K562 (cell line): ENCODE results near the gene PRPF18. TPM values are rescaled to one million over a fixed set of nuclear protein-coding genes. Genes with fewer than 3 reads are reported as not detected.

Experiments used
- ATAC-seq: fragments of 200-7000 bp; cut with Tn5 transposase; 3 replicates; pipeline ENCODE4 v1.9.1; 2020; ENCODE audit warnings: moderate library complexity
- BruUV-seq: library from RNA; stranded (reverse); fragments of 400-500 nt; replicated peaks from 2 replicates; lab custom pipeline; 2021; lab: Mats Ljungman, UMichigan
- CTCF ChIA-PET: fragments of 300-600 bp; formaldehyde crosslinking; extraction: SDS; loops from one replicate; lab custom pipeline; 2021; ENCODE audit warnings: low intra/inter-chr PET ratio; lab: Yijun Ruan, JAX
- POLR2A ChIA-PET: fragments of 300-600, 350-650 bp; sonication (Branson Sonifier 250); formaldehyde crosslinking; extraction: SDS; loops from one replicate; lab custom pipeline; 2021; ENCODE audit warnings: antibody characterized with exemption, inconsistent platforms; lab: Yijun Ruan, JAX
- DNase-seq, 4 experiments: peaks; one replicate each; pipeline versions ENCODE4 v3.0.0 to v3.0.0-alpha.2; 2011 to 2018; ENCODE audit warnings: low spot score in 3 of 4, mixed read lengths in 3 of 4; ENCODE audit errors: extremely low read depth in 1 of 4
- FAIRE-seq: peaks from 2 replicates; lab custom pipeline; 2011; peaks lifted over from hg19 to GRCh38; lab: Jason Lieb, UNC
- H2AFZ ChIP-seq: 2 replicates; pipeline ENCODE4 v1.6.0; 2011; ENCODE audit warnings: low read depth, low read length, control low read depth, inconsistent platforms
- H3K27ac ChIP-seq: fragments of 200-600 bp; 3 replicates; pipeline ENCODE4 v1.8.0; 2011; ENCODE audit warnings: low read depth, mild to moderate bottlenecking, control low read depth, inconsistent platforms, low read length, moderate library complexity, mixed read lengths; ENCODE audit errors: extremely low read depth
- H3K27me3 ChIP-seq, 2 experiments: fragments of 300-600 bp in 1 of 2; 2 replicates in 1 of 2; 3 replicates in 1 of 2; pipeline versions ENCODE4 v1.6.0 to v1.8.0; 2011; ENCODE audit warnings: inconsistent platforms in 2 of 2, low read length in 2 of 2, mild to moderate bottlenecking in 1 of 2, mixed read lengths in 1 of 2, moderate library complexity in 1 of 2; ENCODE audit not compliant: control insufficient read depth in 2 of 2, insufficient read depth in 2 of 2
- H3K36me3 ChIP-seq: fragments of 300-600 bp; 3 replicates; pipeline ENCODE4 v1.8.0; 2011; ENCODE audit warnings: mild to moderate bottlenecking, low read length, inconsistent platforms; ENCODE audit not compliant: control insufficient read depth, insufficient read depth
- H3K4me1 ChIP-seq, 2 experiments: fragments of 200-600 bp in 1 of 2; replicated peaks in 1 of 2; 2 replicates in 1 of 2; 3 replicates in 1 of 2; pipeline versions ENCODE4 v1.5.1 to v1.8.0; 2011; ENCODE audit warnings: inconsistent platforms in 2 of 2, low read length in 2 of 2, mild to moderate bottlenecking in 1 of 2, mixed read lengths in 1 of 2, moderate library complexity in 1 of 2; ENCODE audit not compliant: control insufficient read depth in 2 of 2, insufficient read depth in 2 of 2
- H3K4me2 ChIP-seq: 2 replicates; pipeline ENCODE4 v1.6.1; 2011; ENCODE audit warnings: low read length, control low read depth, inconsistent platforms, mixed read lengths; ENCODE audit not compliant: insufficient read depth
- H3K4me3 ChIP-seq: fragments of 200-600 bp; sonication (generic), shearing (Covaris generic); 2 replicates; pipeline ENCODE4 v1.5.1; 2016; ENCODE audit warnings: control low read depth, inconsistent platforms
- H3K79me2 ChIP-seq: fragments of 200-600 bp; 3 replicates; pipeline ENCODE4 v1.8.0; 2011; ENCODE audit warnings: low read length, inconsistent platforms; ENCODE audit not compliant: control insufficient read depth, insufficient read depth
- H3K9ac ChIP-seq, 2 experiments: 2 replicates each; pipeline versions ENCODE4 v1.6.0 to v1.6.1; 2011; ENCODE audit warnings: low read depth in 2 of 2, low read length in 2 of 2, control low read depth in 1 of 2, inconsistent platforms in 1 of 2, mild to moderate bottlenecking in 1 of 2, mixed read lengths in 1 of 2; ENCODE audit not compliant: insufficient read depth in 1 of 2
- H3K9me1 ChIP-seq: one replicate; pipeline ENCODE4 v1.6.0; 2011; ENCODE audit warnings: inconsistent platforms, mild to moderate bottlenecking, low read length, moderate library complexity; ENCODE audit not compliant: control insufficient read depth, insufficient read depth
- H3K9me3 ChIP-seq: replicated peaks from 2 replicates; pipeline ENCODE4 v1.5.1; 2011; ENCODE audit warnings: low read depth, low read length, inconsistent platforms; ENCODE audit not compliant: control insufficient read depth, insufficient read depth
- H4K20me1 ChIP-seq: replicated peaks from 2 replicates; pipeline ENCODE4 v1.6.1; 2011; ENCODE audit warnings: low read length, inconsistent platforms, mixed read lengths; ENCODE audit not compliant: control insufficient read depth, insufficient read depth
- BCLAF1 ChIP-seq, 2 experiments: fragments of 450-650 bp in 1 of 2; IDR thresholded peaks; 2 replicates each; pipeline ENCODE4 v1.6.1; 2011 to 2017; ENCODE audit warnings: low read depth in 2 of 2, antibody characterized with exemption in 1 of 2, borderline replicate concordance in 1 of 2, low read length in 1 of 2, mild to moderate bottlenecking in 1 of 2, mixed read lengths in 1 of 2; ENCODE audit not compliant: control insufficient read depth in 1 of 2
- ELF4 ChIP-seq: fragments of 450-650 bp; formaldehyde crosslinking; IDR thresholded peaks from 2 replicates; pipeline ENCODE4 v1.4.0; 2022; ENCODE audit warnings: missing genetic modification characterization
- ETS2 ChIP-seq: IDR thresholded peaks from 2 replicates; pipeline ENCODE4 v1.6.1; 2016; ENCODE audit warnings: borderline replicate concordance, missing genetic modification characterization, mild to moderate bottlenecking, moderate library complexity, missing compliant biosample characterization; ENCODE audit not compliant: poor library complexity, severe bottlenecking
- FOXP1 ChIP-seq: sonication (generic); formaldehyde crosslinking; IDR thresholded peaks from 2 replicates; pipeline ENCODE4 v1.8.0; 2022; ENCODE audit warnings: mild to moderate bottlenecking, missing genetic modification reagents
- GATA2 ChIP-seq: sonication (generic); formaldehyde crosslinking; IDR thresholded peaks from 2 replicates; pipeline ENCODE4 v1.4.0; 2020; ENCODE audit warnings: mild to moderate bottlenecking, missing genetic modification reagents
- HIVEP1 ChIP-seq: fragments of 250-450 bp; sonication (Bioruptor Pico); IDR thresholded peaks from 2 replicates; pipeline ENCODE4 v1.4.0; 2020; ENCODE audit warnings: mild to moderate bottlenecking
- HNRNPUL1 ChIP-seq: fragments of 200-400 bp; formaldehyde crosslinking; IDR thresholded peaks from 2 replicates; pipeline ENCODE4 v1.6.1; 2017; ENCODE audit warnings: low read length
- KDM5B ChIP-seq: fragments of 200-600 bp; sonication (generic); IDR thresholded peaks from 2 replicates; pipeline ENCODE4 v1.6.1; 2012; ENCODE audit warnings: low read depth, mild to moderate bottlenecking, moderate library complexity, low read length, control low read depth, inconsistent platforms; ENCODE audit not compliant: insufficient replicate concordance
- LEF1 ChIP-seq: fragments of 450-650 bp; IDR thresholded peaks from 2 replicates; pipeline ENCODE4 v1.6.1; 2016; ENCODE audit warnings: mild to moderate bottlenecking
- WGBS: fragments of 100-300 bp; shearing (Covaris generic); methylation state at CpG from one replicate; pipeline ENCODE4 v1.1.6; 2016; ENCODE audit warnings: low coverage, mixed read lengths; ENCODE audit not compliant: insufficient coverage; ENCODE audit errors: missing lambda C conversion rate; 5-methylcytosine and 5-hydroxymethylcytosine counted together
- in situ Hi-C: fragments of 300-500 bp; cut with MboI; formaldehyde crosslinking; loops from 4 replicates; pipeline ENCODE4 v1.15.0; 2018; ENCODE audit warnings: inconsistent platforms, mixed read lengths
- intact Hi-C: fragments of 100-400 bp; cut with micrococcal nuclease; formaldehyde crosslinking; loops from 2 replicates; pipeline ENCODE4 v1.14.2; 2022
- polyA plus RNA-seq, 8 experiments: library from polyadenylated mRNA; depleted of rRNA in 4 of 8; stranded (reverse) in 5 of 8; unstranded in 3 of 8; fragments of >200 nt; fragmentation: Nextera tagmentation in 2 of 8; fragmentation: Illumina TruSeq in 1 of 8; extraction: Ambion mirVana in 2 of 8; extraction: Trizol in 1 of 8; gene quantifications; 2 replicates each; pipeline versions ENCODE4 v1.2.1 to v1.2.3, GENCODE V29; 2011 to 2014; ENCODE audit warnings: inconsistent platforms in 1 of 8, missing spikeins in 1 of 8
- total RNA-seq, 7 experiments: library from RNA; depleted of rRNA in 6 of 7; stranded (reverse); fragments of >200 nt in 6 of 7; fragmentation: Illumina TruSeq in 2 of 7; extraction: Trizol in 2 of 7; gene quantifications; 2 replicates each; pipeline versions ENCODE4 v1.2.1 to v1.2.3, GENCODE V29; 2011 to 2021; ENCODE audit warnings: low replicate concordance in 1 of 7

PRPF18 gene
- total and polyA plus RNA-seq, 9 of the 15 experiments (the other 6 are each of a cell fraction or from before 2014, with no cell fraction given), result 14.0 to 30.6 (median 23.1) TPM

GRCh38 chr10:13669182-13669855 lies 82.6 kb downstream of the PRPF18 start (continued):
- TF ChIP-seq BCLAF1 (IDR thresholded peaks at IDR 0.05; ENCODE audit: borderline replicate concordance in 1 of 2, control insufficient read depth in 1 of 2, low read depth in 2 of 2, low read length in 1 of 2) (no peak), LEF1 (no peak), ETS2 (tag) (no peak), HNRNPUL1 (no peak)

DNA sequence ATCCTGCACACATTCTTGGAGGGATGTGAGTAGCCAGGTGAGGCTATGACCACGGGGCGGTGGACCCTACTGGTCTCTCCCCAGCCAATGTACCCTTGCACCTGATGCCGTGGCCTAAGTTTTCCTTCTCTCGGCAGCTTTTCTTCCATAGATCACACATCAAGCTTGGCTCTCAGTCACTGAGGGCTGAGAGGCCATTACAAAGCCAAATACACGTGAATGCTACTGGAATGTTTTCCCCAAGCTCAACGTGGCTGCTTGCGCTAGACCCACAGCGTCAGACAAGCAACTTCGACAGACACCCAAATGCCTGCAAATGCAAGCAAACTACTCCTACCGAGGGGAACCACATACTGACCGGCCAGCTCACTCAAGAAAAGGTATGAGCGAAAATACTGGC lies 83.1 kb downstream of the PRPF18 start:
- no peak overlapping the region for H3K4me2 ChIP-seq
- H2AFZ ChIP-seq, result no peak overlapping the region
- ChIA-PET POLR2A (interaction anchor here (0.6 kb wide), 1 partner anchor 353 kb away, joined by 4 read pairs; no protein-coding TSS in a partner anchor), CTCF (no interaction called here)
- no peak overlapping the region for H3K27ac ChIP-seq
- no peak for DNase-seq
- no peaks in the 10 kb centered on the region; a peak in 1 of 5 replicates for H3K27me3 ChIP-seq
- H3K36me3 ChIP-seq, result peaks cover 2% of the 10 kb centered on the region; the same call in 1 of the 3 replicates
- no peaks in the 10 kb centered on the region for H3K9me1 ChIP-seq
- no peak overlapping the region for H3K9ac ChIP-seq
- no peaks in the 10 kb centered on the region for H3K79me2 ChIP-seq
- 0 out of 2 replicates have a peak, but pooled peaks cover 3% of the 10 kb centered on the region for H4K20me1 ChIP-seq
- intact Hi-C loops (no loop called here), in situ Hi-C loops (no loop called here)
- H3K9me3 ChIP-seq, result no peaks in the 10 kb centered on the region
- 60% methylated on average over 10 of the region's 12 CpGs for WGBS
- no peak for ATAC-seq
- no peak overlapping the region for H3K4me3 ChIP-seq
- no peak for FAIRE-seq
- no peaks in the 10 kb centered on the region for H3K4me1 ChIP-seq
- no TSS peak for BruUV-seq
- TF ChIP-seq HIVEP1 (no peak), KDM5B (no peak), FOXP1 (CRISPR knock-in tag) (no peak), GATA2 (no peak), ELF4 (CRISPR knock-in tag) (no peak)
